Spleen (tissue), 11 donors: ENCODE results near the gene NCAPH2. TPM values are rescaled to one million over a fixed set of nuclear protein-coding genes. Genes with fewer than 3 reads are reported as not detected.

Experiments
- DNase-seq: peaks from one replicate; pipeline ENCODE4 v3.0.0-alpha.2; 2020
- H3K27ac ChIP-seq, 8 donors: fragments of 200-600 bp; sonication (generic) in 7 of 8; 1 replicate in 4 of 8; 2 replicates in 4 of 8; pipeline versions ENCODE4 v1.5.0 to v1.8.0; 2016 to 2021; ENCODE audit warnings: inconsistent platforms in 4 of 8, mild to moderate bottlenecking in 4 of 8, moderate library complexity in 1 of 8
- H3K27me3 ChIP-seq, 7 donors: fragments of 200-600 bp; sonication (generic) in 6 of 7; replicated peaks in 1 of 7; 1 replicate in 4 of 7; 2 replicates in 3 of 7; pipeline versions ENCODE4 v1.5.0 to v1.8.0; 2016 to 2021; ENCODE audit warnings: inconsistent platforms in 3 of 7, mild to moderate bottlenecking in 1 of 7
- H3K36me3 ChIP-seq, 6 donors: fragments of 200-600 bp; sonication (generic) in 5 of 6; 1 replicate in 4 of 6; 2 replicates in 2 of 6; pipeline versions ENCODE4 v1.5.0 to v1.8.0; 2016 to 2021; ENCODE audit warnings: inconsistent platforms in 2 of 6
- H3K4me1 ChIP-seq, 6 donors: fragments of 200-600 bp; sonication (generic) in 5 of 6; 1 replicate in 3 of 6; 2 replicates in 3 of 6; pipeline versions ENCODE4 v1.5.0 to v1.8.0; 2016 to 2021; ENCODE audit warnings: inconsistent platforms in 3 of 6
- H3K4me3 ChIP-seq, 8 donors: fragments of 200-600 bp; sonication (generic) in 7 of 8; 1 replicate in 4 of 8; 2 replicates in 4 of 8; pipeline versions ENCODE4 v1.5.0 to v1.8.0; 2016 to 2021; ENCODE audit warnings: inconsistent platforms in 4 of 8, mild to moderate bottlenecking in 4 of 8, moderate library complexity in 2 of 8
- H3K9me3 ChIP-seq, 8 donors: fragments of 200-600 bp; sonication (generic) in 7 of 8; 1 replicate in 4 of 8; 2 replicates in 4 of 8; pipeline versions ENCODE4 v1.5.0 to v1.8.0; 2016 to 2021; ENCODE audit warnings: inconsistent platforms in 4 of 8
- POLR2A ChIP-seq, 3 donors: fragments of 450-650 bp; IDR thresholded peaks; one replicate each; pipeline ENCODE4 v1.5.1; 2017; ENCODE audit warnings: antibody characterized with exemption in 3 of 3, mild to moderate bottlenecking in 1 of 3
- POLR2AphosphoS5 ChIP-seq, 3 donors: sonication (generic); formaldehyde crosslinking; IDR thresholded peaks; one replicate each; pipeline ENCODE4 v1.5.1; 2017; ENCODE audit warnings: antibody characterized with exemption in 3 of 3
- WGBS, 5 donors: extraction: QIAGEN DNeasy Blood & Tissue Kit in 3 of 5; methylation state at CpG; one replicate each; pipeline versions ENCODE4 v1.1.5 to v1.1.7; 2013 to 2018; 5-methylcytosine and 5-hydroxymethylcytosine counted together
- intact Hi-C: fragments of 100-400 bp; cut with DNase I; formaldehyde crosslinking; loops from one replicate; pipeline ENCODE4 v1.15.0; 2023; ENCODE audit warnings: low total_unique reads
- polyA plus RNA-seq, 3 donors: library from polyadenylated mRNA; stranded (reverse); fragments of 200-250 nt; gene quantifications; one replicate each; pipeline ENCODE4 v1.2.1, GENCODE V29; 2013
- total RNA-seq, 7 donors: library from RNA; depleted of rRNA in 3 of 7; stranded (reverse); fragments of >200 nt in 3 of 7; fragmentation: NEBNext Ultra II Directional in 4 of 7; extraction: Animal tissue kit (Norgen Biotek cat#: 25700) in 4 of 7; gene quantifications; one replicate each; pipeline versions ENCODE4 v1.1.0 to v1.2.1, GENCODE V29; 2016 to 2021
- TF ChIP-seq, protein P1 (sequence below), 11 experiments: fragments of 200-600 bp in 7 of 11; fragments of 450-650 bp in 4 of 11; sonication (generic) in 4 of 11; IDR thresholded peaks in 8 of 11; conservative IDR thresholded peaks in 3 of 11; 1 replicate in 7 of 11; 2 replicates in 4 of 11; pipeline versions ENCODE4 v1.4.0 to v1.8.0; 2016 to 2021; ENCODE audit warnings: antibody characterized with exemption in 11 of 11, inconsistent platforms in 4 of 11, mild to moderate bottlenecking in 1 of 11
- donor health status: healthy with polysubstance abuse.
- donor health status: DM: no; HTN: no; CAD: no; lungs with moderate emphysema.
- donor health status: DM: no; HTN: no; CAD: no.
- donor health status: Bipolar disorder and iron deficiency.
- donor health status: healthy.
- donor health status: DM: no; HTN: no; CAD: no.
- donor health status: DM: yes; HTN: yes; CAD: no.

Gene NCAPH2
- total and polyA plus RNA-seq, 10 donors: 31.4 to 48.0 (median 37.1) TPM

DNA sequence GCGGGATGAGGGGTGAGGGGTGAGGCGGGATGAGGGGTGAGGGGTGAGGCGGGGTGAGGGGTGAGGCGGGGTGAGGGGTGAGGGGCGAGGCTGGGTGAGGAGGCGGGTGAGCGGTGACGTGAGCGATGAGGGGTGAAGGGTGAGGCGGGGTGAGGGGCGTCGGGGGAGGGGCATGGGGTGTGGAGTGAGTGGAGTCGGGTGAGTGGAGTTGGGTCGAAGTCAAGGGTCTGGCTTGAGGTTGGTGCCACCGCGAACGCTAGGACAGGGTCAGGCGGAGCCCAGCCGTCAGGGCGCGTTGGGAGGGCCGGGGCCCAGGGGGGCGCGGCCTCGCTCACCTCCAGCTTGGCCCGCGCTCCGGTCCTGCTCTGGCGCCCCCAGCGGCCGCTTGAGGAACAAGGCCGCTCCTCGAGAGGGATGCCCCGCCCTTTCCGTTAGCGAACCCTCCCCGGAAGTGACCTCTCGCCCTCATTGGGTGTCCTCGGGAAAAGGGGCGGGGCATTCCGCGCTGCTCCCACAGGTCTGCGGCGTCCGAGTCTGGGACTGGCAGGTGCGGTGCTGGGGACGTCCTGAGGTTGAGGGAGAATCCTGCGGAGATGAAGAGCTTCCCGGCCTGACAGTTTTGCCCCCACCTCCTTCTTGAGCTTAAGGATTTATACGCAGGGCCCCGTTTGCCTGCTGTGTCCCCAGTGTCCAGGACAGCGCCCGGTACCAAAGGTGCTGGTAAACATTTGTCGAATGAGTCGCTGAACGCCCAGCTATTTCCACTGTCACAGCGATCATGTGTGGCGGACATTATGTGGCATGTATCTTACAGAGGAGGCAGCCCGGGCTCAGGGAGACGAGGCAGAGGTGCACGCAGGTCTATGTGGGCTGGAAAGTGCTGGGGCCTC lies 54.7 kb downstream of the NCAPH2 start, which contains the start of gene SYCE3:
TSS of gene SYCE3 (minus strand) at position 397 of the 890 bp plus-strand sequence. CDS start 6,514 bp downstream, outside the sequence.
- peak within 1 kb of the TSS; percentile 37 to 85 (median 63) for H3K27ac ChIP-seq
- 1 to 11% (median 5%) methylated on average over 43 to 61 of the region's 61 CpGs for WGBS, 5 donors
- peak; percentile 99 for DNase-seq
- peaks cover 0 to 6% (median 0%) of the 10 kb centered on the region in 6 donors for H3K36me3 ChIP-seq
- intact Hi-C loops: no loop called here
- peaks cover 4 to 15% (median 9%) of the 10 kb centered on the region in 6 donors for H3K4me1 ChIP-seq
- H3K27me3 ChIP-seq: no peaks in the 10 kb centered on the region
- H3K9me3 ChIP-seq: no peaks in the 10 kb centered on the region
- TF ChIP-seq POLR2AphosphoS5 (IDR thresholded peaks at IDR 0.05) (peak; percentile 91 to 94 (median 93)), POLR2A (IDR thresholded peaks at IDR 0.05) (no peak)
- TF ChIP-seq, protein P1, sequence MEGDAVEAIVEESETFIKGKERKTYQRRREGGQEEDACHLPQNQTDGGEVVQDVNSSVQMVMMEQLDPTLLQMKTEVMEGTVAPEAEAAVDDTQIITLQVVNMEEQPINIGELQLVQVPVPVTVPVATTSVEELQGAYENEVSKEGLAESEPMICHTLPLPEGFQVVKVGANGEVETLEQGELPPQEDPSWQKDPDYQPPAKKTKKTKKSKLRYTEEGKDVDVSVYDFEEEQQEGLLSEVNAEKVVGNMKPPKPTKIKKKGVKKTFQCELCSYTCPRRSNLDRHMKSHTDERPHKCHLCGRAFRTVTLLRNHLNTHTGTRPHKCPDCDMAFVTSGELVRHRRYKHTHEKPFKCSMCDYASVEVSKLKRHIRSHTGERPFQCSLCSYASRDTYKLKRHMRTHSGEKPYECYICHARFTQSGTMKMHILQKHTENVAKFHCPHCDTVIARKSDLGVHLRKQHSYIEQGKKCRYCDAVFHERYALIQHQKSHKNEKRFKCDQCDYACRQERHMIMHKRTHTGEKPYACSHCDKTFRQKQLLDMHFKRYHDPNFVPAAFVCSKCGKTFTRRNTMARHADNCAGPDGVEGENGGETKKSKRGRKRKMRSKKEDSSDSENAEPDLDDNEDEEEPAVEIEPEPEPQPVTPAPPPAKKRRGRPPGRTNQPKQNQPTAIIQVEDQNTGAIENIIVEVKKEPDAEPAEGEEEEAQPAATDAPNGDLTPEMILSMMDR (IDR thresholded peaks at IDR 0.05 in 8 of 11, conservative IDR thresholded peaks at IDR 0.05 in 3 of 11): peak; percentile 94 to 100 (median 99)
- peak within 1 kb of the TSS; percentile 38 to 67 (median 55) for H3K4me3 ChIP-seq

DNA sequence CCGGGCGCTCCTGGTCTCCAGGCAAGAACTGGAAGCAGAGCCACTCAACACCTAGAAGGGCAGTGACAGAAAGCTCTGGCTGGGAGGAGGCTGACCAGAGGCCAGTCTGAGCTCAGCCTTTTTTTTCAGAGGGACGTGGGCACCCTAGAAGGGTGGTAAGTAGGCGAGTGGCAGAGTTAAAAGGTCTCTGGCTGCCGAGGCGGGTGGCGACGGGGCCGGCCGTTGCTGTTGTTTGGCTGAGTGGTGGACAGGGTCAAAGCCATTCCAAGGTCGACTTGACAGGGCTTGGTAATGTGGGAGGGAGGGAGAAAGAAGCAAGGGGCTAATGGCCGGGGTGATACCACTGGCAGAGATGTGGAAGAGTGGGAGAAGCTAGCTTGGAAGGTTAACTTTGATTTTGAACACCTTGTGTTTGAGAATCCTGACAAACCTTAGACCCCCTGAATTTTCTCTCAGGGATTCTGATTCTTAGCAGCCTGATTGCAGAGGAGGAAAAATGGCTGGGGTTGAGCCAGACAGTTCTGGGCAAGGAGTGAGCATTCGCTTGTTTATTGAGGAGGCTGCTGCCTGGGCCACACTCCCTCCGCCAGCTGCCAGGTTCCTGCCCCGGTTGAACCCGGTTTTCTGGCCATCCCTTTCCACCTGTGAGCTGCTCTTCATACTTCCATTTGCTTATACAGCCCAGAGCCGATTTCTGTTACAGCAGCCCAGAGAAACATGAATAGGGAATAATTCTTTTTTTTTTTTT lies 55.6 kb downstream of the NCAPH2 start:
- no peak for DNase-seq
- Histone ChIP-seq H3K27me3 (no peaks in the 10 kb centered on the region), H3K4me3 (peak overlapping the region; percentile 38 to 67 (median 55)), H3K4me1 (peaks cover 4 to 15% (median 9%) of the 10 kb centered on the region in 6 donors), H3K27ac (peak overlapping the region in 7 of 8 donors; percentile 37 to 85 (median 68)), H3K36me3 (peaks cover 0 to 15% (median 3%) of the 10 kb centered on the region in 6 donors), H3K9me3 (no peaks in the 10 kb centered on the region)
- TF ChIP-seq POLR2A (IDR thresholded peaks at IDR 0.05) (no peak), POLR2AphosphoS5 (IDR thresholded peaks at IDR 0.05) (no peak)
- TF ChIP-seq, protein P1 (IDR thresholded peaks at IDR 0.05 in 8 of 11, conservative IDR thresholded peaks at IDR 0.05 in 3 of 11): no peak
- intact Hi-C loops: no loop called here
- WGBS, 5 donors: 28 to 39% (median 37%) methylated on average over 17 of the region's 17 CpGs

DNA sequence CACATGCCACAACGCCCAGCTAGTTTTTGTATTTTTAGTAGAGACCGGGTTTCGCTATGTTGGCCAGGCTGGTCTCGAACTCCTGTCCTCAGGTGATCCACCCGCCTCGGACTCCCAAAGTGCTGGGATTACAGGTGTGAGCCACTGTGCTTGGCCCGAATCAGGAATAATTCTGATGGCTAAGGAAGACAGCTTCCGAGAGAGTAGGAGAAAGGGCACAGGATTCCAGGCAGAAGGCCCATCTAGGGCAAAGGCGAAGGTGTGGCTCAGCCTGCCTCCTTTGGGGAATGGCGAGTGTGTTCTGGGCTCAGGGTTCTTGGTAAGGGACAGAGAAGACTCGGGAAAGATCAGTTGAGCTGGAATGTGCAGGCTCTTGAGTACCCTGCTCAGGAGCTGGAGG lies 56.3 kb downstream of the NCAPH2 start:
- intact Hi-C loops: no loop called here
- WGBS, 5 donors: 90 to 98% (median 94%) methylated on average over 11 of the region's 11 CpGs

More for the DNA sequence above, 56.3 kb downstream of the NCAPH2 start:
- no peak overlapping the region for H3K4me3 ChIP-seq
- H3K4me1 ChIP-seq: peaks cover 4 to 15% (median 9%) of the 10 kb centered on the region in 6 donors
- peaks cover 0 to 22% (median 9%) of the 10 kb centered on the region in 6 donors for H3K36me3 ChIP-seq
- no peak for DNase-seq
- no peaks in the 10 kb centered on the region for H3K27me3 ChIP-seq
- H3K27ac ChIP-seq: no peak overlapping the region
- TF ChIP-seq, protein P1 (IDR thresholded peaks at IDR 0.05 in 8 of 11, conservative IDR thresholded peaks at IDR 0.05 in 3 of 11): no peak
- TF ChIP-seq POLR2A (IDR thresholded peaks at IDR 0.05) (no peak), POLR2AphosphoS5 (IDR thresholded peaks at IDR 0.05) (no peak)
- no peaks in the 10 kb centered on the region for H3K9me3 ChIP-seq
